Gastroesophageal sphincter (tissue), 4 donors: ENCODE data around the gene SPINK4. TPM values are rescaled to one million over a fixed set of nuclear protein-coding genes. Genes with fewer than 3 reads are reported as not detected.

ENCODE experiments used
- ATAC-seq: fragments of 150-250 bp; one replicate; pipeline ENCODE4 v1.9.1; 2016; ENCODE audit warnings: mild to moderate bottlenecking, moderate library complexity
- H3K27ac ChIP-seq, 4 donors: fragments of 200-600 bp; sonication (generic) in 3 of 4; 1 replicate in 3 of 4; 2 replicates in 1 of 4; pipeline ENCODE4 v1.5.1; 2016 to 2019
- H3K27me3 ChIP-seq: fragments of 200-600 bp; sonication (generic); one replicate; pipeline ENCODE4 v1.5.1; 2019
- H3K36me3 ChIP-seq, 2 donors: fragments of 200-600 bp; sonication (generic); one replicate each; pipeline ENCODE4 v1.5.1; 2019; ENCODE audit warnings: control low read depth in 1 of 2
- H3K4me1 ChIP-seq, 3 donors: fragments of 200-600 bp; sonication (generic); 1 replicate in 2 of 3; 2 replicates in 1 of 3; pipeline ENCODE4 v1.5.1; 2016 to 2019; ENCODE audit warnings: control low read depth in 2 of 3
- H3K4me3 ChIP-seq, 2 donors: fragments of 200-600 bp; sonication (generic); one replicate each; pipeline ENCODE4 v1.5.1; 2019; ENCODE audit warnings: mild to moderate bottlenecking in 1 of 2, moderate library complexity in 1 of 2
- H3K9me3 ChIP-seq, 3 donors: fragments of 200-600 bp; sonication (generic); one replicate each; pipeline ENCODE4 v1.5.1; 2017 to 2019; ENCODE audit warnings: control low read depth in 2 of 3
- EP300 ChIP-seq: sonication (generic); formaldehyde crosslinking; IDR thresholded peaks from one replicate; pipeline ENCODE4 v1.6.1; 2017; ENCODE audit warnings: antibody characterized with exemption, mild to moderate bottlenecking
- POLR2A ChIP-seq, 2 donors: fragments of 450-650 bp; IDR thresholded peaks; one replicate each; pipeline ENCODE4 v1.6.1; 2017; ENCODE audit warnings: antibody characterized with exemption in 2 of 2, mild to moderate bottlenecking in 2 of 2, moderate library complexity in 1 of 2
- POLR2AphosphoS5 ChIP-seq: sonication (generic); formaldehyde crosslinking; IDR thresholded peaks from one replicate; pipeline ENCODE4 v1.6.1; 2017; ENCODE audit warnings: antibody characterized with exemption
- WGBS, 2 donors: methylation state at CpG; one replicate each; pipeline ENCODE4 v1.1.5; 2018; ENCODE audit warnings: low coverage in 1 of 2; 5-methylcytosine and 5-hydroxymethylcytosine counted together
- total RNA-seq, 4 donors: library from RNA; depleted of rRNA; stranded (reverse); fragments of >200 nt; gene quantifications; one replicate each; pipeline ENCODE4 v1.1.0, GENCODE V29; 2016
- TF ChIP-seq, protein P1 (sequence below), 4 experiments: fragments of 200-600 bp in 2 of 4; fragments of 450-650 bp in 2 of 4; sonication (generic) in 1 of 4; IDR thresholded peaks; one replicate each; pipeline ENCODE4 v1.5.1; 2017 to 2019; ENCODE audit warnings: antibody characterized with exemption in 4 of 4, mild to moderate bottlenecking in 2 of 4, moderate library complexity in 2 of 4

The SPINK4 gene
- total RNA-seq, 4 donors from 2014 or later: not detected

DNA sequence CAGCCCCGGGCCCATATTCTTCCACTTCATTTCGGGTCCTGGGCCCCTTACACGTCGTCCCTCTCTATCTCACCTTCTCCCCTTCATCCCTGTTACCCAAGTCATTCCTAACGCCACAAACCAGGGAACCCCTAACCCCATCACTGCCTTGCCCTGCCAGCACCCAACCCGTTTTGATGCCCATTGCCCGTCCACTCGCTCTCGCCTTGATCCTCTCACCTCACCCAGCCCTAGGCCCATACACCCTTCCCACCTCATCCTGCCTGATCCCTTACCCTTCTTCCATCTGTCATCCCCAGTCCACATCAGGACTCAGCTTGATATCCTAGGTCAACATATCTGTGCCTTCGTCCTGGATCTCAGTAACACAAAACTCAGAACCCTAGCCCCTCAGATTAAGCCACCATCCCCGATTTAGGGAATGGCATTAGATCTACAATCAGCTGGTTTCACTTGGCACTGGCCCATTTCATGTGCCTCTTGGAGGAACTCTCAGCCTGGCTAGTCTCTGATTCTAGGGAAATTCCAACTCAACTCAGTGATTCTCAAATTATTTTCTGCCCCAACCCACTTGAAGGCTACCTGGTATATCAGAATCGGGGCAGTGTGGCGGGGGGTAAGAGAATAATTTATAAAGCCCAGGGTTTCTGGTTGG, 25.4 kb downstream of the SPINK4 start:
- TF ChIP-seq POLR2AphosphoS5 (no peak), EP300 (no peak), POLR2A (IDR thresholded peaks at IDR 0.05) (no peak)
- TF ChIP-seq, protein P1, sequence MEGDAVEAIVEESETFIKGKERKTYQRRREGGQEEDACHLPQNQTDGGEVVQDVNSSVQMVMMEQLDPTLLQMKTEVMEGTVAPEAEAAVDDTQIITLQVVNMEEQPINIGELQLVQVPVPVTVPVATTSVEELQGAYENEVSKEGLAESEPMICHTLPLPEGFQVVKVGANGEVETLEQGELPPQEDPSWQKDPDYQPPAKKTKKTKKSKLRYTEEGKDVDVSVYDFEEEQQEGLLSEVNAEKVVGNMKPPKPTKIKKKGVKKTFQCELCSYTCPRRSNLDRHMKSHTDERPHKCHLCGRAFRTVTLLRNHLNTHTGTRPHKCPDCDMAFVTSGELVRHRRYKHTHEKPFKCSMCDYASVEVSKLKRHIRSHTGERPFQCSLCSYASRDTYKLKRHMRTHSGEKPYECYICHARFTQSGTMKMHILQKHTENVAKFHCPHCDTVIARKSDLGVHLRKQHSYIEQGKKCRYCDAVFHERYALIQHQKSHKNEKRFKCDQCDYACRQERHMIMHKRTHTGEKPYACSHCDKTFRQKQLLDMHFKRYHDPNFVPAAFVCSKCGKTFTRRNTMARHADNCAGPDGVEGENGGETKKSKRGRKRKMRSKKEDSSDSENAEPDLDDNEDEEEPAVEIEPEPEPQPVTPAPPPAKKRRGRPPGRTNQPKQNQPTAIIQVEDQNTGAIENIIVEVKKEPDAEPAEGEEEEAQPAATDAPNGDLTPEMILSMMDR (IDR thresholded peaks at IDR 0.05): no peak
- peaks cover 0 to 61% of the 10 kb centered on the region in 2 donors for H3K36me3 ChIP-seq
- H3K27ac ChIP-seq: peak overlapping the region; percentile 92 to 97 (median 96)

DNA sequence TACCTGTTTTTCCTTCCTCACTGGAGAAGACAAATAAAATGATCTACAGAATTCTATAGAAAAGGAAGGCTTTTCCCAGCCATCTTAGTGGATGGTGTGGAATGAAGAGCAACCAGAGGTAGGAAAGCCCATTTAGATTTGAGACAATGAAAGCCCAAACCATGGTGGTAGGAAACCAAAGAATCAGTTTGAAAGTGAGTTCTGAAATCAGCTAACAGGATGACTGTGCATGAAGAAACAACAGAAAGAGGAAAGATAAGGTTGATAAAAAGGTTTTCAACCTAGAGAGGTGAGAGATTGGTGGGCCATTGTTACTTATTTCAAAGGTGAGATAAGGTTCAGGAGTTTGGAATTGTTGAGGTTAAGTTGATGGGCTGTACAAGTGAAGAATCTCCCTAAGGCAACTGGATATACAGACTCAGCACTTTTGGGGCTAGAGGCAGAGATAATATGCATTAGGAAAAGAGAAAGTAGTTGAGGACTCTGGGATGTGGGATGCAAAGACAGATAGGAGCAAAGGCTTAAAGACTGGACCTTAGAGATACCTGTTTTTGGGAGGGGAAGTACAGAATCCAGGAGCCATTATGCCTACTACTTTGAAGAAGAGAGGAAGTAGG, 27.3 kb downstream of the SPINK4 start:
- ATAC-seq: no peak
- Histone ChIP-seq H3K27ac (no peak overlapping the region), H3K27me3 (no peaks in the 10 kb centered on the region), H3K36me3 (peaks cover 11 to 61% of the 10 kb centered on the region in 2 donors), H3K9me3 (no peaks in the 10 kb centered on the region), H3K4me3 (no peak overlapping the region), H3K4me1 (peaks cover 7 to 39% (median 15%) of the 10 kb centered on the region in 3 donors)
- TF ChIP-seq, protein P1 (IDR thresholded peaks at IDR 0.05): no peak
- TF ChIP-seq EP300 (no peak), POLR2AphosphoS5 (no peak), POLR2A (IDR thresholded peaks at IDR 0.05) (no peak)

More for the DNA sequence above, 25.4 kb downstream of the SPINK4 start:
- Histone ChIP-seq H3K4me1 (peaks cover 7 to 46% (median 15%) of the 10 kb centered on the region in 3 donors), H3K27me3 (no peaks in the 10 kb centered on the region), H3K4me3 (peak overlapping the region; percentile 96 to 97), H3K9me3 (no peaks in the 10 kb centered on the region)
- no peak for ATAC-seq
- 19 to 23% methylated on average over 7 to 13 of the region's 13 CpGs for WGBS, 2 donors

DNA sequence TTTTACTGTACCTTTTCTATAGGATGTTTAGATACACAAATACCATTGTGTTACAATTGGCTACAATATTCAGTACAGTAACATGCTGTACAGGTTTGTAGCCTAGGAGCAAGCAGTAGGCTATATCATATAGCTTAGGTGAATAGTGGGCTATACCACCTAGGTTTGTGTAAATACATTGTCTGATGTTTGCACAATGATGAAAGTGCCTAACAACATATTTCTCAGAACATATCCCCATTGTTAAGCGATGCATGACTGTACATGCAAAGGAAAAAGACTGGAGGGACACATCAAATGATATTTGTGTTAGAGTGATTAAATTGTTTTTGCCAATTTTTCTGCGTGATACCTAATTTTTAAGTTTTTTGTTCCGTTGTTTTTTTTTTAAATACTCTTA, 30.2 kb downstream of the SPINK4 start:
- no peaks in the 10 kb centered on the region for H3K27me3 ChIP-seq
- no peak overlapping the region for H3K4me3 ChIP-seq
- TF ChIP-seq EP300 (no peak), POLR2AphosphoS5 (no peak), POLR2A (IDR thresholded peaks at IDR 0.05) (no peak)
- TF ChIP-seq, protein P1 (IDR thresholded peaks at IDR 0.05): no peak
- ATAC-seq: no peak
- peaks cover 7 to 24% (median 8%) of the 10 kb centered on the region in 3 donors for H3K4me1 ChIP-seq
- H3K9me3 ChIP-seq: no peaks in the 10 kb centered on the region
- 96 to 98% methylated on average over 3 of the region's 3 CpGs for WGBS, 2 donors
- H3K27ac ChIP-seq: no peak overlapping the region
- peaks cover 11 to 87% of the 10 kb centered on the region in 2 donors for H3K36me3 ChIP-seq

DNA sequence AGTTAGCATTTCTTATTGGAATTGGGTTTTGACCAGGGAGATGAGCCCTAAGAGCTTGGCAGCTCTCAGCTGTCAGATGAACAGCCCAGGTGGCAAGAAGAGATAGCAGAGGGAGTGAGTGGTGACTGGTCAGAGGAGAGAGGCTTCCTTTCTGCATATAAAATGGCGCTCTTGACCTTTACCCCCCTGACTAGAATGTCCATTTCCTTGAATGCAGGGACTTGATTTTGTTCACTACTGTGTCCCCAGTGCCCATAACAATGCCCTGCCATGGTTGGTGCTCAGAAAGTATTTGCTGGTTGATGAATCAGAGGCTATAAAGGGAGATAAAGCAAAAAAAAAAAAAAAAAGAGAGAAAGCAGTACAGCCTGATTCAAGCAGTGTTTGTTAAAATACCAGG, 32.1 kb downstream of the SPINK4 start:
- no peak for ATAC-seq
- Histone ChIP-seq H3K27ac (no peak overlapping the region), H3K9me3 (no peaks in the 10 kb centered on the region), H3K36me3 (peaks cover 11 to 99% of the 10 kb centered on the region in 2 donors), H3K27me3 (no peaks in the 10 kb centered on the region), H3K4me1 (peaks cover 0 to 5% (median 0%) of the 10 kb centered on the region in 3 donors), H3K4me3 (no peak overlapping the region)
- TF ChIP-seq POLR2AphosphoS5 (no peak), POLR2A (IDR thresholded peaks at IDR 0.05) (no peak), EP300 (no peak)
- TF ChIP-seq, protein P1 (IDR thresholded peaks at IDR 0.05): no peak
- WGBS, 2 donors: 100% methylated on average over 1 of the region's 1 CpG; no CpG with 5 or more reads in 1 of the 2 donors
